RPMI7951 (cell line): Measurements from ENCODE around the gene FUT2. TPM values are rescaled to one million over a fixed set of nuclear protein-coding genes. Genes with fewer than 3 reads are reported as not detected.

Experiments
- DNase-seq: peaks from one replicate; pipeline ENCODE4 v3.0.0-alpha.2; 2012; ENCODE audit warnings: low read depth
- total RNA-seq: library from RNA; depleted of rRNA; stranded (reverse); fragments of >200 nt; shearing (Covaris generic); gene quantifications from 2 replicates; pipeline ENCODE4 v1.2.3, GENCODE V29; 2014

The FUT2 gene
- total RNA-seq, 1 experiment from 2014 or later = not detected

GRCh38 chr19:48724796-48725753, 29.3 kb downstream of the FUT2 start:
- DNase-seq = peak; percentile 86

- no peak for DNase-seq
Measured at GRCh38 chr19:48726556-48726955, 30.8 kb downstream of the FUT2 start.

- DNase-seq = no peak
Measured at GRCh38 chr19:48728911-48729664, 33.3 kb downstream of the FUT2 start.

- DNase-seq = no peak
Measured at GRCh38 chr19:48731452-48731851, 35.7 kb downstream of the FUT2 start.

GRCh38 chr19:48734625-48735024, 38.9 kb downstream of the FUT2 start:
- no peak for DNase-seq

- DNase-seq = peak; percentile 76
Measured at GRCh38 chr19:48735031-48735615, 39.4 kb downstream of the FUT2 start.

- DNase-seq = no peak
Measured at GRCh38 chr19:48737360-48737998, 41.7 kb downstream of the FUT2 start.

- peak; percentile 84 for DNase-seq
Measured at GRCh38 chr19:48738557-48739403, 43.0 kb downstream of the FUT2 start.

GRCh38 chr19:48739404-48740163, 43.8 kb downstream of the FUT2 start:
- no peak for DNase-seq

GRCh38 chr19:48740164-48740972, 44.6 kb downstream of the FUT2 start, which contains the start of gene RASIP1:
Gene RASIP1, minus strand, starts transcription at chr19:48740610. Its CDS starts 328 bp downstream, at chr19:48740282.
- no peak for DNase-seq

GRCh38 chr19:48741129-48741999, 45.6 kb downstream of the FUT2 start:
- DNase-seq = no peak

- DNase-seq = no peak
Measured at GRCh38 chr19:48742096-48742495, 46.3 kb downstream of the FUT2 start.

GRCh38 chr19:48745208-48745995, 49.6 kb downstream of the FUT2 start:
- peak; percentile 60 for DNase-seq

- DNase-seq = no peak
Measured at GRCh38 chr19:48746110-48746509, 50.3 kb downstream of the FUT2 start.

- DNase-seq = no peak
Measured at GRCh38 chr19:48746738-48747575, 51.2 kb downstream of the FUT2 start, which contains the start of gene IZUMO1. Gene IZUMO1, minus strand, starts transcription at chr19:48746909. Its CDS starts 1,050 bp downstream, at chr19:48745859.

GRCh38 chr19:48749571-48750198, 53.9 kb downstream of the FUT2 start:
- no peak for DNase-seq
